HEK293T (cell line): Measurements from ENCODE around the gene LARGE1.

Experiments used
- CTCF ChIA-PET: fragments of 350-600 bp; formaldehyde crosslinking; extraction: SDS; loops from one replicate; lab custom pipeline; 2021; ENCODE audit warnings: antibody characterized with exemption, inconsistent platforms; lab: Yijun Ruan, JAX
- POLR2A ChIA-PET: fragments of 350-600 bp; formaldehyde crosslinking; extraction: SDS; loops from one replicate; lab custom pipeline; 2020; ENCODE audit warnings: antibody characterized with exemption, inconsistent platforms; lab: Yijun Ruan, JAX
- DNase-seq: peaks from one replicate; pipeline ENCODE4 v3.0.0; 2012; ENCODE audit warnings: mixed read lengths; ENCODE audit errors: extremely low spot score
- ARNT ChIP-seq: fragments of 450-650 bp; IDR thresholded peaks from 2 replicates; pipeline ENCODE4 v1.6.1; 2017; ENCODE audit warnings: mild to moderate bottlenecking
- BHLHE40 ChIP-seq: fragments of 450-650 bp; IDR thresholded peaks from 2 replicates; pipeline ENCODE4 v1.6.1; 2016; ENCODE audit warnings: mild to moderate bottlenecking, moderate library complexity, borderline replicate concordance
- CTBP1 ChIP-seq: fragments of 450-650 bp; IDR thresholded peaks from 2 replicates; pipeline ENCODE4 v1.6.1; 2016; ENCODE audit warnings: borderline replicate concordance
- ELF4 ChIP-seq: fragments of 450-650 bp; IDR thresholded peaks from 2 replicates; pipeline ENCODE4 v1.6.1; 2017; ENCODE audit warnings: antibody characterized with exemption
- FOXA1 ChIP-seq: fragments of 450-650 bp; IDR thresholded peaks from 2 replicates; pipeline ENCODE4 v1.6.1; 2016; ENCODE audit warnings: mild to moderate bottlenecking
- FOXK2 ChIP-seq: fragments of 450-650 bp; IDR thresholded peaks from 2 replicates; pipeline ENCODE4 v1.6.1; 2016; ENCODE audit warnings: mild to moderate bottlenecking
- FOXM1 ChIP-seq: fragments of 450-650 bp; IDR thresholded peaks from 2 replicates; pipeline ENCODE4 v1.6.1; 2017; ENCODE audit warnings: mild to moderate bottlenecking, borderline replicate concordance
- HDGF ChIP-seq: fragments of 450-650 bp; IDR thresholded peaks from 2 replicates; pipeline ENCODE4 v1.6.1; 2017; ENCODE audit warnings: antibody characterized with exemption, borderline replicate concordance
- L3MBTL2 ChIP-seq: fragments of 450-650 bp; conservative IDR thresholded peaks from 2 replicates; pipeline ENCODE4 v1.6.1; 2016; ENCODE audit warnings: mild to moderate bottlenecking
- LEF1 ChIP-seq: fragments of 450-650 bp; IDR thresholded peaks from 2 replicates; pipeline ENCODE4 v1.6.1; 2017; ENCODE audit warnings: mild to moderate bottlenecking, borderline replicate concordance
- NFRKB ChIP-seq: fragments of 450-650 bp; IDR thresholded peaks from 2 replicates; pipeline ENCODE4 v1.6.1; 2016; ENCODE audit warnings: mild to moderate bottlenecking, moderate library complexity
- SP1 ChIP-seq: fragments of 450-650 bp; IDR thresholded peaks from 2 replicates; pipeline ENCODE4 v1.6.1; 2017
- SUZ12 ChIP-seq: fragments of 450-650 bp; IDR thresholded peaks from 2 replicates; pipeline ENCODE4 v1.6.1; 2016; ENCODE audit warnings: mild to moderate bottlenecking
- TARDBP ChIP-seq: fragments of 450-650 bp; IDR thresholded peaks from 2 replicates; pipeline ENCODE4 v1.6.1; 2016
- ZNF384 ChIP-seq: fragments of 450-650 bp; IDR thresholded peaks from 2 replicates; pipeline ENCODE4 v1.6.1; 2016
- TF ChIP-seq, protein P1 (sequence below): fragments of 450-650 bp; IDR thresholded peaks from 2 replicates; pipeline ENCODE4 v1.6.1; 2016

Gene LARGE1

DNA sequence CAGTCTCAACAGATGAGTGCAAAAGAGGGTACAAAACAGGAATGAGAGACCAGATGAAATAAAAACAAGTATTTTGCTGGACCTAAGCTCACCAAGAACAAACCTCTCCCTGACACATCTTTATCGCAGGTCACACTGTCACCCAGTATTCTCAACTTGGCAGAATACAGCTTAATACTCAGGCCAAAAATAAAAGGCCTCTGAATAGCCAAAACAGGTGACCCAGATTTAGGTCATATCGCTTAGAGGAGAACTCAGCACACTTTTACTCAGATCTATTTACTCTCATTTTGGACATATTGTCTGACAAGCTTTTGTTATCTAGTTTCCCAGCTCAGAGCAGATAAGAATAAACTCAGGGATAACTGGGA, 645.2 kb downstream of the LARGE1 start:
- TF ChIP-seq BHLHE40 (no peak), L3MBTL2 (no peak), NFRKB (no peak), TARDBP (no peak), HDGF (no peak), LEF1 (no peak), SUZ12 (no peak), SP1 (no peak), ARNT (no peak), CTBP1 (no peak), FOXA1 (no peak), ELF4 (no peak), ZNF384 (no peak), FOXM1 (no peak), FOXK2 (no peak)
- TF ChIP-seq, protein P1, sequence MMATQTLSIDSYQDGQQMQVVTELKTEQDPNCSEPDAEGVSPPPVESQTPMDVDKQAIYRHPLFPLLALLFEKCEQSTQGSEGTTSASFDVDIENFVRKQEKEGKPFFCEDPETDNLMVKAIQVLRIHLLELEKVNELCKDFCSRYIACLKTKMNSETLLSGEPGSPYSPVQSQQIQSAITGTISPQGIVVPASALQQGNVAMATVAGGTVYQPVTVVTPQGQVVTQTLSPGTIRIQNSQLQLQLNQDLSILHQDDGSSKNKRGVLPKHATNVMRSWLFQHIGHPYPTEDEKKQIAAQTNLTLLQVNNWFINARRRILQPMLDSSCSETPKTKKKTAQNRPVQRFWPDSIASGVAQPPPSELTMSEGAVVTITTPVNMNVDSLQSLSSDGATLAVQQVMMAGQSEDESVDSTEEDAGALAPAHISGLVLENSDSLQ = no peak
- POLR2A ChIA-PET = no interaction called here
- CTCF ChIA-PET = interaction anchor here (0.6 to 0.9 kb wide), 2 partner anchors 9 to 378 kb away, joined by 3 to 5 read pairs; no protein-coding TSS in a partner anchor
- no peak for DNase-seq

DNA sequence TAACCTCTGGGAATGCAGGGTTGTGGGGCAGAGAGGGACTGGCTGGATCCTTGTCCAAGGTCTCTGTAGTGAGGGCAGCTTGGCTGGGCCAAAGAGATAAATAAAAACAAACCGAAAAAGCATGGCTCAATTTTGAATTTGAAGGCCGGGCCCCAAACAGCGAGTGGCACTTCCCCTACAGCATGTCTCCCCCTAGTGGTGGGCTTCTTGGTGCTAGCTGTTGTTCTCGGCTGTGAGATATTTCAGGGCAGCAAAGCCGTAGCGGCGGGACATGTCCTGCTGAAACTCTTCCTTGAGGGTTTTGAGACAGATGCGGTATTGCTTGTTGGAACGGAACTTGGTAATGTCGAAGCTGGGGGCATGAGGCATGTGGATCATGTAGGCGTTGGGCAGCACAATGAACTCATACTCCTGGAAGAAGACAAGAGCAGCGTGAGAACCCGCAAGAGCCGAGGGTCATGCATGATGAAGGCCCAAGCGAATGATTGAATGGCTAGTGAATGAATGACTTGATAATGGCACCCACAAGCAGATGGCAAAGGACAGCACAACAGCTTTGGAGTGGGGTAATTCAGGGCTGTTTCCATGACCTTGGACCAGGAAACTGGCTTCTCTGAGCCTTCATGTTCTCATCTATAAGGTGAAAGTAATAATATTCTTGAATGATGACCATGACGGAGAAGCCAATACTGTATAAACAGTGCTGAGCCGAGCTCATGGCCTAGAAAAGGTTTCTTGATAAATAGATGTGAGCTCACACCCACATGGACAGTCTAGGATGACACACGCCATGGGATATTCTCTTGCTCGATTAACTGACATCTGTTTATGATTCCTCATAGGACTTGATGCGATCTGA, 645.8 kb downstream of the LARGE1 start:
- CTCF ChIA-PET = interaction anchor here (0.6 to 1.5 kb wide), 5 partner anchors 8 to 728 kb away, joined by 3 to 5 read pairs (median 4); no protein-coding TSS in a partner anchor
- TF ChIP-seq ZNF384 (no peak), ELF4 (no peak), FOXA1 (no peak), HDGF (no peak), SUZ12 (no peak), LEF1 (no peak), SP1 (no peak), L3MBTL2 (no peak), BHLHE40 (no peak), ARNT (no peak), TARDBP (no peak), FOXM1 (no peak), NFRKB (no peak)
- TF ChIP-seq, protein P1 = no peak
- POLR2A ChIA-PET = no interaction called here
- DNase-seq = peak; percentile 55

DNA sequence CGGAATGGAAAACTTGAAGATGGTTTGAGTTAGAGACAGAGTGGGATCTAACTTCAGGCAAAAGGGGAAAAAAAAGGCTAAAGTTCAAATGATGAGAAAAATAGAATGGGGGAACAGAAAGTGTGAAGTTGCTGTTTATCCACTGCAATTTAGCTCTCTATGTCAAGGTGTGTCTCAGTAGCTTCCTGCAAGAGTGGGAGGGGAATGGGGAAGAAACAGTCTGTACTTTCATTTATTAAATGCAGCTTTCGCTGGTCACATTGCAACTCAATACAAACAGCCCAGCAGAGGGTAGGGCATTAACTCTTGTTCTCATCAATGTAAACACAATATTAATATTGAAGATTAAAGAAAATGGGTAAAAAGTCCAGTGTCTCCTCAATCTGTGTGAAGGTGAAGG, 647.4 kb downstream of the LARGE1 start:
- DNase-seq = no peak
- CTCF ChIA-PET = no interaction called here
- TF ChIP-seq CTBP1 = no peak
- TF ChIP-seq ARNT = no peak
- no peak for TF ChIP-seq BHLHE40
- no peak for TF ChIP-seq L3MBTL2
- TF ChIP-seq ELF4 = no peak
- TF ChIP-seq HDGF = no peak
- TF ChIP-seq NFRKB = no peak
- TF ChIP-seq FOXK2 = no peak
- TF ChIP-seq, protein P1 = no peak
- no peak for TF ChIP-seq SP1
- TF ChIP-seq LEF1 = no peak
- no peak for TF ChIP-seq ZNF384
- no peak for TF ChIP-seq FOXM1
- no peak for TF ChIP-seq SUZ12
- no peak for TF ChIP-seq FOXA1
- TF ChIP-seq TARDBP = no peak
- POLR2A ChIA-PET = no interaction called here

DNA sequence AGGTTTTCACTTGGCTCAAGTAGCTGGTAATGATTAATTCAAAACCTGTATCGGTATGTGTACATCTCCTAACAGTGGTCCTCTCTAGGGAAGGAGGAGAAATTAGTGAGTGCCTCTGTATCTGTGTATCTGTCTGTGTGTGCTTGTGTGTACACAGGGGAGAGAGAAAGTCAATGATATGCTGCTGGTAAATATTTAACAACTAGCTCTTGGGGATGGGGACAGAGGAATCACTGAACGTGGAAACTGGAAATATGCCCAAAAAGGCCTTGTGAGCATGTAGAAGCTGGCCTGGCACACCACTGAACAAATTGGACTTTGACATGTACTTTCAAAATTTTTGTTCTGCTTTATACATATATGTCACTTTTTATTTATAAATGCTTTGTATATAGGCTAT, 648.1 kb downstream of the LARGE1 start:
- ChIA-PET POLR2A (no interaction called here), CTCF (no interaction called here)
- no peak for DNase-seq
- no peak for TF ChIP-seq BHLHE40
- TF ChIP-seq HDGF = no peak
- TF ChIP-seq LEF1 = no peak

DNA sequence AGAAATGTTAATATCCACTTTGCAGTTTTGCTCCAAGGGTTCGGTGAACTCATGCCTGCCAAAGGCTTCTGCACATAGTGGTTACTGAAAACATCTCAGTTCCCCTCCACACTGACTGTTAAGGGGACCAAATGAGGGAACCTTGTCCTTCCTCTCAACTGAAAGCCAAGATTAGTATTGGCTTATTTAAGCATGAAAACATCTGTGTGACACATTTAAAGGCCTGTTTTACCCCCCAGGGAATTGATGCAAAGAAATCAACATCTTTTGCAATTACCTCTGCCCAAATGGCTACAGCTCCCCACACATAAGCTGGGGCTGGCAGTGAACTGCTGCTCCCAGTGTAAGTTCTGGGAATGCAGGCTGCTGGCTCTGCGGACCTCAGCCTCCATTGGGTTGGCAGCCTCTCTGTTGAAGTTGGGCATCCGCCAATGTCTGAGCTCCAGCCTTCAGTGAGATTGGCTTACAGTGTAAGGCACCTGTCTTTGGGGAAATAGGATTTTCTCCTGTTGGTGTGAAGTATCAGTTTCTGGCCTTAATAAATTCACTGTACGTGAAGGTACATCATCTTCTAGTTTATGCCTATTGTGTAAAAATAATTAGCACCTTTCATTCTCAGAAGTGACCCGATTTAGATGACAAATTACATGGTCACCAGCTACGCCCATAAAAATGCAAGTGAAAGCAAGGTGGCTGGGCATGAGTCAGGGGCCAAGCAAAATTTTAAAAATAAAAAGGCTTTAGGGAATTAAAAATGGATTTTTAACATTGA, 648.7 kb downstream of the LARGE1 start:
- POLR2A ChIA-PET = no interaction called here
- TF ChIP-seq SUZ12 (no peak), ARNT (no peak), CTBP1 (no peak), ELF4 (no peak)
- CTCF ChIA-PET = no interaction called here
- DNase-seq = no peak

DNA sequence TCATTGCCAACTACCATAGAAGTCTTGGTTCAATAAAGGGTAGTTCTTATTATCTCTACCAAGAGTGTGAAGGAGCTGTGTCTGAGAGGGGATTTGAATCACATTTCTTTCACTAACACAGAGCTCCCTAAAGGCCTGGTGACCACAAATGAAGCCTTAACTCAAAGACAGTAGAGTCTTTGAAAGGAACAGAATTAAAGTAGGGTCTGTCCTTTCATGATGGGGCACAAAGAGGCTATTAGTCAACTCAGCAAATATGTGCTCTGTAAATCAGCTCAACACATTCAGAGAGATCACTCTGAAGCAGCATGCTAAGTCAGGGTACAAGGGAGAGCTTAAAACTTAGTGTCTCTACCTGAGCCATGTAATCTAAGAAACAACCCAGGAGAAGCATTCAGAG, 649.7 kb downstream of the LARGE1 start:
- DNase-seq = no peak
- ChIA-PET POLR2A (no interaction called here), CTCF (interaction anchor here (0.7 kb wide), 1 partner anchor 1007 kb away, joined by 3 read pairs; no protein-coding TSS in a partner anchor)
- no peak for TF ChIP-seq SP1
